HG02970 (cell line): ENCODE data around the gene CLBA1.
"Not testable (repeated sequence)": the region's sequence is repeated elsewhere in the genome, so short reads cannot be mapped to it uniquely, and the experiment has no call there.

ENCODE experiments used
- ATAC-seq: cut with Tn5 transposase; IDR thresholded peaks from one replicate; pipeline ENCODE4 v1.9.1; 2021; ENCODE audit warnings: mild to moderate bottlenecking, moderate library complexity, moderate number of reproducible peaks; ENCODE audit not compliant: unreplicated experiment, low FRiP score

Gene CLBA1

DNA sequence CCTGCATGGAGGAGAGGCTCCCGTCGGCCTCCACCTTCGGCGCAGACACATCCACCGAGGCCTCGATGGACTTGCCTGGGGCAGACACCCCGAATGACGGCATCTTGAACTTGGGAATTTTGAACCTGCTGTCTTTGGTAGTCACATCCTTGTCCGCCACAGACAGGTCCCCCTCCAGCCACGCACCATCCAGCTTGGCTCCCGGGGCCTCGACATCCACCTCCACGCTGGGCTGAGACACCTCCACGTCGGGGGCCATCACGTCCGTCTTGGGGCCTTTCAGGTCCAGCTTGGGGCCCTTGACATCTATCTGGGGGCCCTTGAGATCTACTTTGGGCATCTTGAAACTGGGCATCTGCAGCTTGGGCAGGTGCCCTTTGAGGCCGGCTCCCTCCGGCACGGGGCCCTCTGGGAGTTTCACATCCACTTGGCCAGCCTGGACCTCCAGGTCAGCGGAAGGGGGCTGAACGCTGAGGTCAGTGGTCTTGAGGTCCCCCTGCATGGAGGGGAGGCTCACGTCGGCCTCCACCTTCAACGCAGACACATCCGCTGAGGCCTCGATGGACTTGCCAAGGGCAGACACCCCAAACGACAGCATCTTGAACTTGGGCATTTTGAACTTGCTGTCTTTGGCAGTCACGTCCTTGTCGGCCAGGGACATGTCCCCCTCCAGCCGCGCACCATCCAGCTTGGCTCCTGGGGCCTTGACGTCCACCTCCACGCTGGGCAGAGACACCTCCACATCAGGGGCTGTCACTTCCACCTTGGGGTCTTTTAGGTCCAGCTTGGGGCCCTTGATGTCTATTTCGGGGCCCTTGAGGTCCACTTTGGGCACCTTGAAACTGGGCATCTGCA, 37.5 kb upstream of the CLBA1 start:
- not testable (repeated sequence) for ATAC-seq

DNA sequence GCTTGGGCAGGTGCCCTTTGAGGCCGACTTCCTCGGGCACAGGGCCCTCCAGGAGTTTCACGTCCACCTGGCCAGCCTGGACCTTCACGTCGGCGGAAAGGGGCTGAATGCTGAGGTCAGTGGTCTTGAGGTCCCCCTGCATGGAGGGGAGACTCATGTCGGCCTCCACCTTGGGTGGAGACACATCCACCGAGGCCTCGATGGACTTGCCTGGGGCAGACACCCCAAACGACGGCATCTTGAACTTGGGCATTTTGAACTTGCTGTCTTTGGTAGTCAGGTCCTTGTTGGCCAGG, 36.9 kb upstream of the CLBA1 start:
- ATAC-seq: no peak

DNA sequence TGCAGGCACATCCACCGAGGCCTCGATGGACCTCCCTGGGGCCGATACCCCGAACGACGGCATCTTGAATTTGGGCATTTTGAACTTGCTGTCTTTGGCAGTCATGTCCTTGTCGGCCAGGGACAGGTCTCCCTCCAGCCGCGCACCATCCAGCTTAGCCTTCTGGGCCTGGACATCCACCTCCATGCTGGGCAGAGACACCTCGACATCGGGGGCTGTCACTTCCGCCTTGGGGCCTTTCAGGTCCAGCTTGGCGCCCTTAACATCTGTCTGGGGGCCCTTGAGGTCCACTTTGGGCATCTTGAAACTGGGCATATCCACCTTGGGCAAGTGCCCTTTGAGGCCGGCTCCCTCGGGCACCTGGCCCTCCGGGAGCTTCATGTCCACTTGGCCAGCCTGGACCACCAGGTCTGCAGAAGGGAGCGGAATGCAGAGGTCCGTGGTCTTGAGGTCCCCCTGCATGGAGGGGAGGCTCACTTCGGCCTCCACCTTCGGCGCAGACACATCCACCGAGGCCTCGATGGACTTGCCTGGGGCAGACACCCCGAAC, 36.1 kb upstream of the CLBA1 start:
- not testable (repeated sequence) for ATAC-seq

DNA sequence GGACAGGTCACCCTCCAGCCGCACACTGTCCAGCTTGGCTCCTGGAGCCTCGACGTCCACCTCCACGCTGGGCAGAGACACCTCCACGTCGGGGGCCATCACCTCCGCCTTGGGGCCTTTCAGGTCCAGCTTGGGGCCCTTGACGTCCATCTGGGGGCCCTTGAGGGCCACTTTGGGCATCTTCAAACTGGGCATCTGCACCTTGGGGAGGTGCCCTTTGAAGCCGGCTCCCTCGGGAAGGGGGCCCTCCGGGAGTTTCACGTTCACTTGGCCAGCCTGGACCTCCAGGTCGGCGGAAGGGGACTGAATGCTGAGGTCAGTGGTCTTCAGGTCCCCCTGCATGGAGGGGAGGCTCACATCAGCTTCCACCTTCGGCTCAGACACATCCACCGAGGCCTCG, 35.6 kb upstream of the CLBA1 start:
- no peak for ATAC-seq

DNA sequence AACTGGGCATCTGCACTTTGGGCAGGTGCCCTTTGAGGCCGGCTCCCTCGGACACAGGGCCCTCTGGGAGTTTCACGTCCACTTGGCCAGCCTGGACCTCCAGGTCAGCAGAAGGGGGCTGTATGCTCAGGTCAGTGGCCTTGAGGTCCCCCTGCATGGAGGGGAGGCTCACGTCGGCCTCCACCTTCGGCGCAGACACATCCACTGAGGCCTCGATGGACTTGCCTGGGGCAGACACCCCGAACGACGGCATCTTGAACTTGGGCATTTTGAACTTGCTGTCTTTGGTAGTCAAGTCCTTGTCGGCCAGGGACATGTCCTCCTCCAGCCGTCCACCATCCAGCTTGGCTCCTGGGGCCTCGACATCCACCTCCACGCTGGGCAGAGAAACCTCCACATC, 34.9 kb upstream of the CLBA1 start:
- ATAC-seq: not testable (repeated sequence)

DNA sequence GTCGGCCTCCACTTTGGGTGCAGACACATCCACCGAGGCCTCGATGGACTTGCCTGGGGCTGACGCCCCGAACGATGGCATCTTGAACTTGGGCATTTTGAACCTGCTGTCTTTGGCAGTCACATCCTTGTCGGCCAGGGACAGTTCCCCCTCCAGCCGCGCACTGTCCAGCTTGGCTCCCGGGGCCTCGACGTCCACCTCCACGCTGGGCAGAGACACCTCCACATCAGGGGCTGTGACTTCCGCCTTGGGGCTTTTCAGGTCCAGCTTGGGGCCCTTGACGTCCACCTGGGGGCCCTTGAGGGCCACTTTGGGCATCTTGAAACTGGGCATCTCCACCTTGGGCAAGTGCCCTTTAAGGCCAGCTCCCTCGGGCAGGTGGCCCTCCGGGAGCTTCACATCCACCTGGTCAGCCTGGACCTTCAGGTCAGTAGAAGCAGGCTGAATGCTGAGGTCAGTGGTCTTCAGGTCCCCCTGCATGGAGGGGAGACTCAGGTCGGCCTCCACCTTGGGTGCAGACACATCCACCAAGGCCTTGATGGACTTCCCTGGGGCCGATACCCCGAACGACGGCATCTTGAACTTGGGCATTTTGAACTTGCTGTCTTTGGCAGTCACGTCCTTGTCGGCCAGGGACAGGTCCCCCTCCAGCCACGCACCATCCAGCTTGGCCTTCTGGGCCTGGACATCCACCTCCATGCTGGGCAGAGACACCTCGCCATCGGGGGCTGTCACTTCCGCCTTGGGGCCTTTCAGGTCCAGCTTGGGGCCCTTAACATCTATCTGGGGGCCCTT, 33.5 kb upstream of the CLBA1 start:
- ATAC-seq: not testable (repeated sequence)

DNA sequence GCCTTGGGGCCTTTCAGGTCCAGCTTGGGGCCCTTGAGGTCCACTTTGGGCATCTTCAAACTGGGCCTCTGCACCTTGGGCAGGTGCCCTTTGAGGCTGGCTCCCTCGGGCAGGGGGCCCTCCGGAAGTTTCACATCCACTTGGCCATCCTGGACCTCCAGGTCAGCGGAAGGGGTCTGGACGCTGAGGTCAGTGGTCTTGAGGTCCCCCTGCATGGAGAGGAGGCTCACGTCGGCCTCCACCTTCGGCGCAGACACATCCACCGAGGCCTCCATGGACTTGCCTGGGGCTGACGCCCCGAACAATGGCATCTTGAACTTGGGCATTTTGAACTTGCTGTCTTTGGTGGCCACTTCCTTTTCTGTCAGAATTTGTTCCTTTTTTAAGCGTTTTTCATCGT, 32.5 kb upstream of the CLBA1 start:
- ATAC-seq: no peak

DNA sequence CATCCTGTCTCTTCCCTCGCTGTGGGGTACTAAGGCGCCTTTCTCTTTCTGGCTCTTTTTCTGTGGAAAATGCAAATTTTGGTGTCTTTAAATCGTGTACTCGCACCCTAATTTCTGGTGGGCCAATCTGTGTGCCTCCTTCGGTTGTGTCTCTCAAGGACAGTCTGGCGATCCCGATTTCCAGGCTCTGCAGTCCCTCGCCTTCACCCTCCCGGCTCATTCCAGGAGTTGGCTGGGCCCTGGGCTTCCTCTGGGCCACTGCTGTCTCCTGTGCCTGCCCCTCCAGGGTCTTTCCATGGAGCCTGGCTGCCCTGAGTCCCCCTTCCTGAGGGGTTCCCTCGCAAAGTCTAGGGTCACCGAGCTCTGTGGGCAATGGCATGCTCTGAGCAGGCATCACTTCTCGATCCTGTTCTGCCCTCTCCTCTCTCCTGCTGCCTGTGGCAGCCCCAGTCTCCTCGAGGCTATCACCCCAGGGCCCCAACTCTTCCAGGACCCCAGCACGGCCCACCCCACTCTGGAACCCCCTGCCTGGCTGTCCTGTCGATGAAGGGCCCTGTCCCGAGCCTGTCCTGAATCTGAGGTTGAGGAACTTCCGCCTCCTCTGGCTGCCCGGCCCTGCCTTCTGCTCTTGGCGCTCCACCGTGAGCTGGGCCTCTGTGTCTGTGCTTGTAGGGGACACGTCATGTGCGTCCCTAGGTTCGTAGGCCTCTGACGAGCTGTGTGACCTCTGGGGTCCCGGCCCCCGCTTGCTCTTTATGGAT, 31.5 kb upstream of the CLBA1 start:
- ATAC-seq: no peak

DNA sequence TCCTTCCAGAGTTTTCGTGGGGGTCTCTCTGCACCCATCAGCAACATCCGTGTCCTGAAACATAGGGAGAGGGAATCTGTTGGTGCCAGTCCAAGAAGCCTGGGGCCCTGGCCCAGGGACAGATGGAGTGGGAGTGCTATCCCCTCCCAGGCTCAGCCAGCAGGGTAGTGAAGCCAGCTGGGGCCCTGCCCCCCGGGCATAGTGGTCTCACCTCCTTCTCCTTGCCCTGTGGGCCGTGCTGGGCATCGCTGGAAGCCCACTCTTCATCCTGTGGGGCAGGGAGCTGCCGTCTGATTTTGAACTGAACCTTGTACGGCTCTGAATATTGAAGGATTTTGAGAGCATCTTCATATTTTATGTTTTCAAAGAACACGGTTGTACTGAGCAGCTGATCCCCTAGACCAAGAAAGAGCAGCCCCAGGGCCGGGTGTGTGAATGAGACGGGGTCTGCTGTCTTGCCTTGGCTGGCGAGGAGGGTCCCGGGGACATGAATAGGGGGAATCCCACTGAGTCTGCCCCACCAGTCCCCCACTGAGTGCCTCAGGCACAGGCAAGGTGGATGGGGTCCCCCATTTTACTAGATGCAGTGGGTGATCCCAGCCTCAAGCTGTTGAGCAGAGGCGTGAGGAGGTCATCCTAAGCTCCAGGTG, 30.7 kb upstream of the CLBA1 start:
- ATAC-seq: no peak

DNA sequence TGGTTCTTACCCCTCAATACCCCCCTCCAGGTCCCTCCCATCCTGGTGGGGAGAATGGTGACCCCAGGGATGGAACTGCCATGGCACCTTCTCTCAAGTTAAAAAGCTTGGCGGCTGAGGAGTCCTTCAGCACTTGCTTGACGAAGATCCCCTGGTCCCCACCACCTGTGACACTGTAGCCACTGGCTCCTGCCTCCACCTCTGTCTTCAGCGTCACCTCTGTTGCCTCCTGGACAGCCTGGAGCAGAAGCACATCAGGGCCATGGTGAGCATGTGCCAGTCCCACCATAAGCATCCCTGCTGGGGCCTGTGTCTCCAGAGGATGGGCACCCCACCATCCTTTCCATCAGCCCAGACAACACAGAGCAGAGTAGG, 30.2 kb upstream of the CLBA1 start:
- ATAC-seq: no peak

DNA sequence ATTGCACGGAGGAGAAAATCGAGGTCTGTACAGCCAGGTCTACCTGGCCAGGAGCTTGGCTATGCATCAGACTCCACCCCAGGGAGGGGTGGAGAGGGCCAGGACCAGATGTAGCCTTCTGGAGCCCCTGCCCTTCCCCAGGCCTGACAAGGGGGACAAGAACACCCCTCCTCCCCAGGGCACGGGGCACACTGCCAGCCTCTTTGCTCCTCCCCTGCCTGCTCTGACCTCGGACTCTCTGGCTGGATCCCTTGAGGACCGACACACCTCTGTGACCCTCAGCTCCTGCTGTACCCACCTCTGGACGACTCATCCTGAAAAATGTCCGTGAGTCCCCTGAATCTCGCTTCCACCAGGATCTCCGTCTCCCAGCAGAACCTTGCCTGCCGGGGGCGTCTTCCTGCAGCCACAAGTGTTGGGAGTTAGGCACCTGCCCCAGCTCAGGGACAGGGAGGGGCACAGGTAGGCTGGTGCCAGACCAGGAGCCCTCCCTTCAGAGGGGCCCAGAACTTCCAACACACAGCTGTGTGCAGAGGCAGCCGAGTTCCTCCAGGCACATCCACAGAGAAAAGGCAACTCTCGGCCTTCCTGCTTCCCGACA, 29.2 kb upstream of the CLBA1 start:
- no peak for ATAC-seq

DNA sequence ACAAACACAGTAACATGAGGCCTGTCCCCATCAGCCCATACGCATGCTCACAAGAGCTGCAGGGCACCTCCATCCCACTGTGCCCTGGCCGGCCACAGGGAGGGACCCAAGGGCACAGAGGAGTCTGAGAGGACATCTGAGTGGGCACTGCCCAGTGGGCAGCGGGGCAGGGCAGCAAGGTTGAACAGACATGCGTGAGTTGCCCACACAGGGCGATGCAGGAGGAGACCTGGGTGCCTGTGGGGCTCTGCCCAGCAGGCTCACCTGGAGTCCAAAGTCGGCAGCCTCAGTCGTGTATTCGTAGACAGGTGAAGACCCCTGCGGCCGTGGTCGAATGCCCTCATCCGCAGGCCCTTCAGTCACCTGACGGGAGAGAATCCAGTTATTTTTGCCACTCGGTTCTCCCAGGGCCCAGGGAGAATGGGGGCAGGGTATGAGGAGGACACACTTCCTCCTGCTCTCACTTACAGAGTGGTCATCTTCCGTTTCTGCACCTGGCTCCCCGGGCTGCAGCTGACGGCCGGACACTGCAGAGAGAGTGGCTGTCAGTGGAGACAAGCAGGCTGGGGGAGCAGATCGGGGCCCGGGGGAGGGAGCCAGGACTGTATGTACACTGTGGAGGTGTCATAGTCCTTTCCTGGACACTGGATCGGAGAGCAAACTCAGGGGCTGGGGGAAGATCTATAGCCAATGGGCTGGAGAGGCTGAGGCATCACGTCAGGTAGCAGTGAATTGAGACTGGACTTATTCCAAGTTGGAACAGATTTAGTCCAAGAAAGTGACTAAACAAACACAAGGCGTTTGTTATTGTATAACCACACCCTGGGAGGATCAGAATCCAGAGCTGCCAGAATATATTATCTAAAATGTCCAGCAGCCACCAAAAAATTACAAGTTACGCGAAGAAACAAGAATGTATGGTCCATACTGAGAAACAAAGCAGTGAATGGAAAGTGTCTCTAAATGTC, 28.2 kb upstream of the CLBA1 start:
- ATAC-seq: no peak

DNA sequence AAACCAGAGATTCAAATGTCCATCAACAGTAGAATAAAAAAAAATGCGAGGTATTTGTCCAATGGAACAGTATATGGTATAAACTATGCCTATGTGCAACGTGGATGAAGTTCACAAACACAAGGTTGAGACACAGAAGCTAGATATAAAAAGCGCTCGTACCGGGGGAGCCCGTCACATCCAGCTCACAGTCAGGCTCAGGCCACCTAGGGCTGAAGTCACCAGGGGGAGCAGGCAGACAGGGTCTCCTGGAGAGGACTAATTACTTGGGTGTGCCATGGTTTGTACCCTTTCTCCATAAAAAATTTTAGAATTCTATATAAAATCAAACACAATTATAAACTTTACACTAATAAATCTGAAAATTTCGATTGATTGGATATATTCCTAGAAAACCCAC, 21.0 kb upstream of the CLBA1 start:
- ATAC-seq: no peak

DNA sequence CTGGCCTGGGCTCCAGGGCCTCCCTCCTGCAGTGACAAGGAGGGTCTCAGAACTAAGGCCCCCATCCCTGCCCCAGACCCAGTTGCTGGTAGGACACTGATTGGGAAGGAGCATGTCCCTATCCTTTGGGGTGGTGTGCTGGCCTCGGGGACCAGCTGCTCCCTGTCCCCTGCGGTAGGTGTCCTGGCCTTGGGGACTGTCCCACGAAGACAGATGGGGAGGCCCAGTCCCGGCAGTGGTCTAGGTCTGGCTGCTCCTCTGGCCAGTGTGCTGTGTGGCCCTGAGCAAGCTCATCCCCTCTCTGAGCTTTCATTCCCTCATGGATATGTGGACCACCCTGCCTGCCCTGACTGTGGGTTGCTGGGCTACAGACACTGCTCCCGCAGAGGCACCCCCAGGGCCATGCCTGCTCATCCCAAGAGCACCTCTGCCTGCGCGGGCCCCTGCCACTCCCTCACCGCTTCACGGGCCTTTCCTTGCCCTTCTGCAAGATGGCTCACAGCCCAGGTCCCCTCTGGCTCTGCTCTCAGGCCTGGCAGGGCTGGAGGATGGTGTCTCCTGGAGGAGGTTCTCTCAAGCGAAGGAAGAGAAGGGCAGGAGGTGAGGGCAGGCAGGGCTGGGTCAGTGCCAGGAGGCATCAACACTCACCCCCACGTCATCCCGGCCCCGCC, 19.9 kb upstream of the CLBA1 start:
- ATAC-seq: no peak

DNA sequence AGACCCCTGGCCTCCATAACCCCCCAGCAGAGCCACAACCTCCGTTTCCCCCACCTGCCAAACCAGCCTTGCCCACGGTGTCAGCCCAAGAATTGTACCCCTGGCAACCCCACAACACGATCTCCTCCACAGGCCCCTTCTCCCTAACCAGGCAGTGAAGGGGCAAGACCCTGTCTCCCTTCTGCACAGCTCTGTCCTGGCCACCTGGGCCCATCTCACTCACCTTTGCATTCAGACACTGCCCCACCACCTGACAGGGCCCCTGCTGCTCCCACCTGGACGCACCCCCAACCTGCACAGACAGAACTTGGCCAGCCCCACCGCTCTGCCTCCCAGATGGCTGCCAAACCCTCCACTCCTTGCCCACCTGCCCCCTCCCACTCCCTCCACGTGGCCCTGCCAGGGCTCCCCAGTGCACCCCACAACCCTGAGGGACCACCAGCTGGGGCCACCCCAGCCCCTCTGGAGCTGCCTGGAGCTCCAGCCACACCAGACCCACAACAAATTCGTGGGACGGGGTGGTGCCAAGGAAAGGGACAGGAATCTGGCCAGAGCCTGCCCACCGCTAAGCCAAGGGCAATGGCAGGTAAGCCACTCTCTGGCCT, 19.2 kb upstream of the CLBA1 start:
- no peak for ATAC-seq

DNA sequence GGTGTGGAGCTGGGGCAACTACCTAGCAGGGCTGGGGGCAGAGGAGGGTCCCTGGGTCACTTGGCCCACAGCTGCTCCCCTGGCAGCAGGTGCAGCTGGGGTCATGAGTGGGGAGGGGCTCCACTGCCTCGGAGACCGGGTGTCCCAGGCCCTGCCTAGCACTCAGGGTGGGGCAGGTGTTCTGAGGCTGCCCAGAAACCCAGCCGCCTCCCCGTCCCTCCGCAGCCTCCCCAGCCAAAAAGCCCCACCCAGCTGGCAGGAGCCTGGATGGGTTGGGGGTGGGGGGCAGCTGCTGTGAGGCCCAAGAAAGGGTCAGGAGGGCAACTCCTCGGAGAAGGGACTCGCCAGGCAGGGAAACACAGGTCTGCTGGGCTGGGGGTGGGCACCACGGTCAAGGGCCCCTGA, 18.6 kb upstream of the CLBA1 start:
- no peak for ATAC-seq

DNA sequence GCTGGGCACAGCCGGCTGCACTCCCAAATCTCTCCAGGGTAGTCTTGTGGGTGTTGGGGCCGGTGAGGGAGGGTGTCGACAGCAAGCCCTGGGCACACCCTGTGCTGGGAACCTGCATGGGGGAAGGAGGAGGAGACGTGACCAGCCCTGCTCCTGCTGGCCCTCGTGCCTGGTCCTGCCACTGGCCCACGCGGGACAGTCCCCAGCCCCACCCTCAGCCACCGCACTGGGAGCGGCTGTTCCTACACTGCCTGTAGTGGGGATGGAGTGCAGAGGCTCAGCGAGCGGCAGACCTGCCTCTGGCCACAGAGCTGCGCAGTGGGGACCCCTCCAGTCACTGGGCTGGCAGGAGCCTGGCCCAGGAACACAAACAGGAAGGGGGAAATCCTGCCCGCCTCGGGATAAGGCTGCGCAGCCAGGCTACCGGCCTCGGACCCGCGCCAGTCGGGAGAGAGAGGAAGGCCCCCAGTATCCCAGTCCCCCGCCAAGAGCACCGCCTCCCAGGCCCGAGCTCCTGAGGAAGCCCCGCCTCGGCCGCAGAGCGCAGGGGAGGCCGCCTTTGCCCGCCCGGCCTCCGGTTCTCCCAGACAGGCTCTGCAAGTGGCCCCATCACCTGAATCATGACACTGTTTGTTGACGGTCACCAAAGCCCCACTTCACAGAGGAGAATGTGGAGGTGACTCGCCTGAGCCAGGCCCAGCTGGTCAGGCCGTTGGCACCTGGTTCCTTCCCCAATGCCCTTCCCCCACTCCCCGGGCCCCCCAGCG, 18.0 kb upstream of the CLBA1 start:
- ATAC-seq: no peak
